HG03565 (cell line): ENCODE data around the gene TRAPPC13.
A peak's percentile ranks its signal among the peaks of the same experiment; 100 is the strongest.
"Not testable (repeated sequence)": the region's sequence is repeated elsewhere in the genome, so short reads cannot be mapped to it uniquely, and the experiment has no call there.

ENCODE experiments used
- ATAC-seq: cut with Tn5 transposase; IDR thresholded peaks from one replicate; pipeline ENCODE4 v1.9.1; 2021; ENCODE audit warnings: mild to moderate bottlenecking, moderate library complexity; ENCODE audit not compliant: unreplicated experiment

Gene TRAPPC13

GRCh38 chr5:65624571-65625555, at the start of gene TRAPPC13, which contains the start of gene SHLD3:
TSS of gene TRAPPC13 (plus strand) at chr5:65625027. CDS start at chr5:65625061, 34 bp downstream.
TSS of gene SHLD3 (plus strand) at chr5:65625027. CDS start at chr5:65629588, 4,561 bp downstream.
- ATAC-seq = peak; percentile 49

- ATAC-seq = no peak
Observed at GRCh38 chr5:65577141-65577540, 47.7 kb upstream of the TRAPPC13 start.

GRCh38 chr5:65588694-65589093, 36.1 kb upstream of the TRAPPC13 start:
- ATAC-seq = no peak

GRCh38 chr5:65601761-65602160, 23.1 kb upstream of the TRAPPC13 start:
- not testable (repeated sequence) for ATAC-seq

GRCh38 chr5:65611524-65611923, 13.3 kb upstream of the TRAPPC13 start:
- ATAC-seq = no peak

- ATAC-seq = no peak
Observed at GRCh38 chr5:65612298-65612907, 12.4 kb upstream of the TRAPPC13 start.

- ATAC-seq = no peak
Observed at GRCh38 chr5:65620021-65620420, 4.8 kb upstream of the TRAPPC13 start.

- ATAC-seq = not testable (repeated sequence)
Observed at GRCh38 chr5:65621961-65622360, 2.9 kb upstream of the TRAPPC13 start.

GRCh38 chr5:65623482-65623881, 1.3 kb upstream of the TRAPPC13 start:
- no peak for ATAC-seq

- ATAC-seq = peak; percentile 90
Observed at GRCh38 chr5:65624025-65624570, 729 bp upstream of the TRAPPC13 start, which contains the start of gene TRIM23. TSS of gene TRIM23 (minus strand) at chr5:65624333. CDS start at chr5:65624274, 59 bp downstream.

GRCh38 chr5:65625743-65626142, 916 bp downstream of the TRAPPC13 start:
- ATAC-seq = no peak

- ATAC-seq = no peak
Observed at GRCh38 chr5:65630981-65631380, 6.2 kb downstream of the TRAPPC13 start.

- no peak for ATAC-seq
Observed at GRCh38 chr5:65640240-65640639, 15.4 kb downstream of the TRAPPC13 start.

GRCh38 chr5:65646938-65647337, 22.1 kb downstream of the TRAPPC13 start:
- no peak for ATAC-seq

GRCh38 chr5:65647941-65648340, 23.1 kb downstream of the TRAPPC13 start:
- no peak for ATAC-seq

- no peak for ATAC-seq
Observed at GRCh38 chr5:65651144-65651543, 26.3 kb downstream of the TRAPPC13 start.

GRCh38 chr5:65654713-65655112, 29.9 kb downstream of the TRAPPC13 start:
- no peak for ATAC-seq

GRCh38 chr5:65663804-65664521, 39.1 kb downstream of the TRAPPC13 start:
- no peak for ATAC-seq

- ATAC-seq = no peak
Observed at GRCh38 chr5:65668696-65669095, 43.9 kb downstream of the TRAPPC13 start.

- no peak for ATAC-seq
Observed at GRCh38 chr5:65672796-65673195, 48.0 kb downstream of the TRAPPC13 start.

GRCh38 chr5:65674749-65675148, 49.9 kb downstream of the TRAPPC13 start:
- no peak for ATAC-seq
